Heart left ventricle (tissue), 13 donors: ENCODE data around the gene IFI27L2.

Experiments used
- CTCF ChIP-seq, 12 donors: fragments of 200-600 bp; sonication (generic) in 4 of 12; IDR thresholded peaks; one replicate each; pipeline versions ENCODE4 v1.5.0 to v1.8.0; 2018 to 2022; ENCODE audit warnings: antibody characterized with exemption in 12 of 12, mild to moderate bottlenecking in 5 of 12
- POLR2A ChIP-seq, 2 donors: fragments of 450-650 bp; IDR thresholded peaks; one replicate each; pipeline ENCODE4 v1.6.1; 2017; ENCODE audit warnings: antibody characterized with exemption in 2 of 2, mild to moderate bottlenecking in 2 of 2, moderate library complexity in 2 of 2
- donor health status: ischemic (EF 13 %, LVEDD 7.1; RV severe dilation, severe dysfunction).
- donor health status: DM: no; HTN: yes; CAD: no.
- donor health status: DM: no; HTN: no; CAD: no.
- donor health status: ischemic (EF 25% LVEDD 6.9; RV normal size, moderate dysfunction).
- donor health status: ischemic (EF 25% LVEDD 5.7; RV mildly dilated, moderate dysfunction).
- donor health status: ischemic (EF 35%, LVEDD 5.7; RV mildly dilated, moderate dysfunction).
- donor health status: nonischemic (EF 11% LVEDD 7.7; RV severe dilation, severe dysfunction).
- donor health status: DM: yes; HTN: yes; CAD: no.
- donor health status: PGD.
- donor health status: ischemic (EF 29% LVEDD 5.4; RV normal size, mild dysfunction).
- donor health status: nonischemic (EF 23%, LVEDD 6.1; RV moderate dilation, normal function).

GRCh38 chr14:94121485-94121884 is 7.9 kb downstream of the IFI27L2 start:
- TF ChIP-seq CTCF (IDR thresholded peaks at IDR 0.05): no peak
- no peak for TF ChIP-seq POLR2A (IDR thresholded peaks at IDR 0.05)
